GM19025 (cell line): Measurements from ENCODE around the gene TTC7B.

Experiments used
- ATAC-seq: cut with Tn5 transposase; IDR thresholded peaks from one replicate; pipeline ENCODE4 v1.9.1; 2021; ENCODE audit warnings: mild to moderate bottlenecking, low read depth, moderate library complexity; ENCODE audit not compliant: unreplicated experiment

The TTC7B gene

DNA sequence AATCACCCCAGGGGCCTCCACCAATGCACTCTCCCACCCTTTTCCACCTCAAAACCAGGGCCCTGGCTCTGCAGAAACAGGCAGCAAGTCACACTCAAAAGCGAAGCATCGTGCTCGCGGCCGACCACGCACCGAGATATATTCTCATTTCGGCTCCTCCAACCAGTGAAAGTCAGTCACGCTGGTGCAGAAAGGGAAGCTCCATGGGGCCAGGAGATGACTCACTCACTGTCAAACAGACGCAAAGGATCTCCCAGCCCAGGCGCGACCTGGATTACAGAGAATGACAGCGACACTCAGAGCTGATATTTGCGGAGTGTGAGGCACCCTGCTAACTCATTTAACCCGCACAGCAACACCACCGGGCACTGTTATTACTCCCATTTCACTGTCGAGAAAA is 245.8 kb downstream of the TTC7B start:
- no peak for ATAC-seq

DNA sequence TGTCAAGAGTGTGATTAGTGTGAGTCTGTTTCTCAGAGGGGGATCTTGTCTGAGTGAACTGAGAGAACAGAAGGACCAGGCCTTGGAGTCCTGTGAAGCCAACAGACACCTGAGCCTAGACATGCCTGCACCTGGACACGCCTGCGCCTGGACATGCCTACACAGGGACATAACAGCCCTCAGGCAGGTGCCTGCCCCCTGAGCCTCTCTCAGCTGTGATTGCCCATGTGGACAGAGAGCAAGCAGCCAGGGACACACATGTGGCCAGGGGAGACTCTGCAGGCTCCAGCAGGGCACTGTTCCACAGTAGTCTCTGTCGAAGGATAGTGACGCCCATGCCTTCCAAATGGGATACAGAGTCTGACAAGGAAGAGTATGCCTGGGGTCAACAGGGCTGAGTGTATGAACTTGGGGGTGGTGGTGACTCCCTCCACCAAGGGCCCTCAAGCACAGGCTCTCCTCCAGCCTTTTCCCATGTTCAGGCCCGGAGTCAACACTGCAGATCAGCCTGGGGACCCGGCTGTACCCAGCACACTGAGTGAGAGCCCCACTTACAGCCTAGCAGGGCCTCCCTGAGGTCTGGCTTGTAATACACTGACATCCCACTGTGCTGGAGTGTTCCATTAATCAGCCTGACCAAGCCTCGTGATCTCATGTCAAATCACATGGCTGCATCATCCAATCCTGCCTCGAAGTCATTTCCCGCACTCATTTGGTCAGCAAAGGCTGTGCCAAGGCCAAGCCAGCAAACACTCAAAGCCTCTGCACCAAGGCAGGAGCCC is 246.4 kb downstream of the TTC7B start:
- no peak for ATAC-seq

DNA sequence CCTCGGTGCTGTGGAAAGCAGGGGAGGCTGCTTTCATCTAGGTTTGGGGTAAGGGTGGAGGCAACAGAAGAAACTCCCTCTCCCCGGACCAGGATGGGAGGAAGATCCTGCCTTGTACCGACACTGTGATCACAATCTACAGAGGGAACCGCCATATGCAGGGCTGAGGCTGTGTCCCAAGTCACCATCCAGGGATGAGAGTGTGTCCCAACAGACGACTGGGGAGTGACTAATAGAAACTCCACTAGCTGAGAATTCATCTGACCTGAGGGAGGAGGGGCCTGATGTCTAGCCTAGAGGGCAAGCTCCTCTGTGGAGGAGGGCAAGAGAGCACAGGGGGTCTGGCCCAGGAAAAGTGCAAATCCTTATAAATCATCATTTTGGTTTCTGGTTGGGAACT is 247.0 kb downstream of the TTC7B start:
- ATAC-seq: no peak

DNA sequence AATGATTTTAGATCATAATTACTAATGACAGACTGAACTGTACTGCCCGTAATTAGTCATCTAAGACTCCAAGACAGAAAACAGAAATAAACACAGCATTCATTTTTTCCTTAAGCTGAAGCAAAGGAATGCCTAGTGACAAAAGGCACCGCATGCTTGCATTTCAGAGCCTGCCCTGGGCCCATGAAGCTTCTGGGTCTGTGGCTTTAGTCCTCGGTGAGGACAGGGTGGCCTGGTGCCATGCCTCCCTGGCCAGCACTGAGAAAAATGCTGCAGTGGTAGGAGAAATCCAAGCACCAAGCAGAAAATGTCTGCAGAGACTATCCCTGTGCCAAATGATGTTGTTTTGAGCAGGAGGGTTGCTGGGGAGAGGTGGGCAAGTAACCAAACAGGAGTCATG is 247.8 kb downstream of the TTC7B start:
- no peak for ATAC-seq

- ATAC-seq: no peak
Measured at GRCh38 chr14:90567991-90568390, 248.2 kb downstream of the TTC7B start.

DNA sequence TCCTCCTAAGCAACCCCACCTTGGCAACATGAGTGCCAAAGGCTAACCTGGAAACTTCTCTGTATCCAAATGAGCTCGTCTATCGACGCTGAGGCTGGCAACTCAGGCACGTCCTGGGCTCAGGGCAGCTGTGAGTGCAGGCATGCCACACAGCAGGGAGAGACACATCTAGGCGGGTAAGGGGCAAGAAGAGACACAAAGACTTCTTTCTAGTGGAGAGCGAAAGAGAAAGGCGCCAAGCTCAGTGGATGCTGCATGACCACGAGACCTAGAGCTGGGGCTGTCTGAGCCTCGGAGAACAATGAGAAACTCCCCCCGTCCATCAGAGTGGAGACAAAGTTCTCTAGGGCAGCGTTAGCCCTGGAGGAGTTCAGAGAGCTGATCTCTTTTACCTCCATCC is 249.0 kb downstream of the TTC7B start:
- ATAC-seq: no peak

- ATAC-seq: no peak
Measured at GRCh38 chr14:90566481-90566880, 249.7 kb downstream of the TTC7B start.

DNA sequence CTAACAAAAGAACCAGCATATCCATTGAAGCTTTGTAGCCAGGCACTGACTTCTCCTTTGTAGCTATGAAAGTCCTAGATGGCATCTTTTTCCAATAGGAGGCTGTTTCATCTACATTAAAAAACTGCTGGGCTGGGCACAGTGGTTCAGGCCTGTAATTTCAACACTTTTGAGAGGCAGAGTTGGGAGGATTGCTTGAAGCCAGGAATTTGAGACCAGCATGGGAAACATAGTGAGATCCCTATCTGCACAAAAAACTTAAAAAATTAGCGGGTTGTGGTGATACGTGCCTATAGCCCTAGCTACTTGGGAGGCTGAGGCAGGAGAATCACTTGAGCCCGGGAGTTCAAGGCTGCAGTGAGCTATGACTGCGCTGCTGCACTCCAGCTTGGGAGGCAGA is 251.7 kb downstream of the TTC7B start:
- no peak for ATAC-seq

DNA sequence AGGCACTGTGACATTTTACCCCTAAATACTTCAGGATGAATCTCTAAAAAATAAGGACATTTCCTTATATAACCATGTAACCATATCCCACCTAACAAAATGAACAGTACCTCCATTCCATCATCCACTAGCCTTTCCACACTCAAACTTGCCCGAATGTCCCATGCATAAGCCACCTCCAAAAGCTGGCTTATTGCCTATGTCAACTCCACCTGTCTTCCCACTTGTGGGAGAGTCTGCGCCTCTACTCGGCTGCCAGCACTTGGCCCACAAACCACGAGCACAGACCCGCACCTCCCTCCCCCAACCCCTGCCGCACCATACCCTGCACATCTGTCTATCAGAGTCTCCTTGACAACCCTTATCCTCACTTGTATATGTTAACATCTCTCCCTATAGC is 253.6 kb downstream of the TTC7B start:
- no peak for ATAC-seq

DNA sequence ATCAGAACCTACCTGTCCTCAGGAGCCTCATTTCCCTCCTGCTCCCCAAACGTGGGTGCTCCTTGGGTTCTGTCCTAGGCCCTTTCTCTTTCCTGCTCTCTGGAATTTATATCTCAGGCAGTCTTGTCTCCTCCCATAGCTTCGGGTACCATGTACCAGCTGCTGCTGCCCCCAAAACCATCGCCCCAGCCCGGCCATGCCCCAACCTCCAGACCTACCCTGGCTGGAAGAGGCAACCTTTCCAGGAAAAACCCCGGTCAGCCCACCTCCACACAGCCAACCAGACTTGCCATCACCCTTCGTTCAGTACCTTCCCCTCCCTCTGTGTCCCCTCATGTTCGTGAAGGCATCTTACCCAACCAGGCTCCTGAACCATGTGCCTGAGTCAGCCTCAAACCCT is 254.3 kb downstream of the TTC7B start:
- ATAC-seq: no peak

GRCh38 chr14:90560991-90561390 is 255.2 kb downstream of the TTC7B start:
- ATAC-seq: no peak

GRCh38 chr14:90560558-90560957 is 255.7 kb downstream of the TTC7B start:
- ATAC-seq: no peak

DNA sequence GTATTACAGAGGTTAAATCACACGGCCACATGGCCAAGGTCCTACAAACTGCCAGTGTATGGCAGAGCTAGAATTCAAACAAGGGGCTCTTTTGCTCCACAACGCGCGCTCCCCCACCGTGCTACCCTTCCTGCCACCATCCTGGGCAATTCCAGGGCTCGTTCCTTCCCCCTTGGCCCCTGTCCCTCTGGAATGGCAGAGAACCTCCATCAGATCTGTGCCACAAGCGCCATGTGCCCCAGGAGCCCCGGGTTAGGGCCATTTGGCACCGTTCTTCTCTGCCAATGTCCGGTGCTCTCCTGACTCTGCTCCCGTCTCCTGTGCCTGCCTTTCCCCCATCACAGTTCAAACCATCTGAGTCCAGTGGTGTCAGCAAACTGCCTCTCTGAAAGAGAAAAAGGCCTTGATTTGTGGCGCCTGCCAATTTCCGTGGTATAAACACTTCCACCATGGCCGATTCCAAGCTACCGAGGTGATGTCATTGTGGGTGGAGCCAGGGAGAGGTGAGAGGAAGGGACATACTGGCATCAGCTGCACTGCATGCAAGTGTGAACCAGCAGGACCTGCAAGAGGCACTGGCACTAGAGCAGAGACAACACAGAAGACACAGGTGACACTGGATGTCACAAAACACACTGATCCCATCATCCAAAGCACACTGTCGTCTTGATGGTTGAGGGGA is 256.3 kb downstream of the TTC7B start:
- ATAC-seq: no peak

DNA sequence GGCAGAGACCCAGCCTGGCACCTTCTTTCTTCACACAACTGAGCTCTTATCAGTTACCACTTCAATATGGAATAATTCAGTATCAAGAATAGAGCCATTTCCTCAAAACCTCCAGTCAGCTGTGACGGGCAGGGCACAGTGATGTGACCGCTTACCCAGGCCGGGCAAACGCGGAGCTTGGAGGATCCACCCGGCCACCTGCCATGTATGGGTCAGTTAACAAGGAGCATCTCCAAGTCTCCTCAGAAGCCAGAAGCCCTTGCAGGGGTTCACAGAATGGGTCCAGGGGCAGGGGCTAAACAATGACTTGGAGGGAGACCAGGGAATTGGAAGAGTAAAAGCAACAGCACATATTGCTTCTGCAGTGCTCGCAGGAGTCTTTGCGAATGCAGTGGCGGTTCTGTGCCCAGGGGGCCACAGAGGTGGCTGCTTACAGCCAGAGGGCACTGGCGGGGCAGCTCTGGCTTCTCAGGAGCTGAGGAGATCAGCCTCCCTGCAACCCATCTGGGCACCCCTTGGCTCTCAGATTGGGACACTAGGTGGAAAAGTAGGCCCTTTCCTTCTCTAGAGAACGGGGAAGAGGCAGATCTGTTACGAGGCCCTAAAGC is 257.1 kb downstream of the TTC7B start:
- ATAC-seq: no peak

- ATAC-seq: no peak
Measured at GRCh38 chr14:90558041-90558982, 257.9 kb downstream of the TTC7B start.

DNA sequence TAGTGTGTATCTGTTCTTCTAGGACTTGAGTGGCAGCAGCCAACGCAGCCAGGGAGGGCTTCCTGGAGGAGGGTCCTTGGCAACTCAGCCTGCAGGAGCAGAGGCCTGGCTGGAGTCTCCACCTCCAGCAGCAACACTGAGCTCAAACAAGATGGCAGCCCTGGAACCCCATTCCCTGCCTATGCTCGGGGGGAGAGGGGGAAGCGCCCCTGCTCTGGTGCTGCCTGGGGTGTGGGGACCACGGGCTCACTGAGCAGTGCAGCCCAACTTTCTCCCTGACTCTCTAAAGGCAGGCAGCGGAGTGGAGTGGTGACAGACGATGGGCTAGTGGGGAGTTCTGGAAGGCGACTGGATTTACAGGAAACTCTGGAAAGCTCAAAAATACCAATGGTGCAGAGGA is 258.7 kb downstream of the TTC7B start:
- ATAC-seq: no peak

- ATAC-seq: no peak
Measured at GRCh38 chr14:90556666-90557450, 259.4 kb downstream of the TTC7B start.

DNA sequence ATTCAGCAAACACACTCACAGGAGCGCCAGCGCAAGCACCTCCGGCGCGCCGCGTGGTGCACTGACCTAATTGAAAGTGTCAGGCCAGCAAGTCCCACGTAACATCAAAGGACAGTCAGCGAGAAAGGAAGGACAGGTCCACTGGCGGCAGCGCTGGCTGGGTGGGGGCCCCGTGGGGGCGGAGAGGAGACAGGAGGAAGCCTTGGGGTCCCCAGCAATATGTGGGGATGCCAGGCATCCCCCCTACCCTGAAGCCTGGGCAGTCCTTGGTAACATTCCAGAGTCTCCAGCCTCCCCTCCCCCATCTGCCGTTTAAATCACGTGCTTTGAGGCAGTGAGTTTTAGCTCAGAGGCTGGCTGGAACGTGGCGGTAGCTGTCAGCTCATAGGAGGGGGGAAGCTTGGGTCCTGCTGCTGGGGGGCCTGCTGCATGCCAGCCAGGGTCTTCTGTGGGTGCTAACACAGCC is 260.2 kb downstream of the TTC7B start:
- ATAC-seq: no peak

GRCh38 chr14:90555126-90556011 is 260.9 kb downstream of the TTC7B start:
- no peak for ATAC-seq
